ENCODE measurements around the gene JAK2. TPM values are rescaled to one million over a fixed set of nuclear protein-coding genes. Genes with fewer than 3 reads are reported as not detected.

The JAK2 gene
- total RNA-seq, 1 experiment from 2014 or later: 1.4 TPM

GRCh38 chr9:5062631-5063030 is 77.6 kb downstream of the JAK2 start:
- Mint-ChIP-seq H3K27me3 (ENCODE audit: insufficient read depth, unreplicated experiment) (no peaks in the 10 kb centered on the region), H3K4me3 (ENCODE audit: unreplicated experiment) (no peak overlapping the region), H3K27ac (ENCODE audit: unreplicated experiment) (no peak overlapping the region), H3K4me1 (ENCODE audit: low read depth, unreplicated experiment) (no peaks in the 10 kb centered on the region), H3K36me3 (ENCODE audit: insufficient read depth, unreplicated experiment) (no peaks in the 10 kb centered on the region), H3K9me3 (ENCODE audit: unreplicated experiment) (no peaks in the 10 kb centered on the region)
- POLR2A ChIA-PET: no interaction called here
- no TSS peak for BruUV-seq (replicated peaks)
- TF ChIP-seq, protein P1, sequence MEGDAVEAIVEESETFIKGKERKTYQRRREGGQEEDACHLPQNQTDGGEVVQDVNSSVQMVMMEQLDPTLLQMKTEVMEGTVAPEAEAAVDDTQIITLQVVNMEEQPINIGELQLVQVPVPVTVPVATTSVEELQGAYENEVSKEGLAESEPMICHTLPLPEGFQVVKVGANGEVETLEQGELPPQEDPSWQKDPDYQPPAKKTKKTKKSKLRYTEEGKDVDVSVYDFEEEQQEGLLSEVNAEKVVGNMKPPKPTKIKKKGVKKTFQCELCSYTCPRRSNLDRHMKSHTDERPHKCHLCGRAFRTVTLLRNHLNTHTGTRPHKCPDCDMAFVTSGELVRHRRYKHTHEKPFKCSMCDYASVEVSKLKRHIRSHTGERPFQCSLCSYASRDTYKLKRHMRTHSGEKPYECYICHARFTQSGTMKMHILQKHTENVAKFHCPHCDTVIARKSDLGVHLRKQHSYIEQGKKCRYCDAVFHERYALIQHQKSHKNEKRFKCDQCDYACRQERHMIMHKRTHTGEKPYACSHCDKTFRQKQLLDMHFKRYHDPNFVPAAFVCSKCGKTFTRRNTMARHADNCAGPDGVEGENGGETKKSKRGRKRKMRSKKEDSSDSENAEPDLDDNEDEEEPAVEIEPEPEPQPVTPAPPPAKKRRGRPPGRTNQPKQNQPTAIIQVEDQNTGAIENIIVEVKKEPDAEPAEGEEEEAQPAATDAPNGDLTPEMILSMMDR (IDR thresholded peaks at IDR 0.05; ENCODE audit: insufficient read depth in 1 of 2, low read depth in 1 of 2, low read length in 1 of 2, severe bottlenecking in 1 of 2, unreplicated experiment in 1 of 2): no peak
- Histone ChIP-seq H3K9me3 (no peaks in the 10 kb centered on the region), H3K4me1 (no peaks in the 10 kb centered on the region), H3K36me3 (ENCODE audit: control insufficient read depth, insufficient read depth, low read length) (no peaks in the 10 kb centered on the region), H3K27me3 (replicated peaks; ENCODE audit: control insufficient read depth, insufficient read depth, low read length) (no peaks in the 10 kb centered on the region), H3K4me3 (ENCODE audit: low read depth, low read length) (no peak overlapping the region)
- DNase-seq: no peak
- intact Hi-C loops (cut with micrococcal nuclease; ENCODE audit: unreplicated experiment): no loop called here
- CTCF ChIA-PET: interaction anchor here (0.5 kb wide), 1 partner anchor 537 kb away, joined by 3 read pairs; no protein-coding TSS in a partner anchor

- intact Hi-C loops (cut with micrococcal nuclease; ENCODE audit: unreplicated experiment): no loop called here
- no peaks in the 10 kb centered on the region for H3K4me1 Mint-ChIP-seq (ENCODE audit: low read depth, unreplicated experiment)
- ChIA-PET CTCF (no interaction called here), POLR2A (no interaction called here)
- Histone ChIP-seq H3K4me3 (ENCODE audit: low read depth, low read length) (no peak overlapping the region), H3K9me3 (no peaks in the 10 kb centered on the region), H3K4me1 (no peaks in the 10 kb centered on the region), H3K36me3 (ENCODE audit: control insufficient read depth, insufficient read depth, low read length) (no peaks in the 10 kb centered on the region), H3K27me3 (replicated peaks; ENCODE audit: control insufficient read depth, insufficient read depth, low read length) (no peaks in the 10 kb centered on the region)
- H3K36me3 Mint-ChIP-seq (ENCODE audit: insufficient read depth, unreplicated experiment): no peaks in the 10 kb centered on the region
- no peak for DNase-seq
- TF ChIP-seq, protein P1 (IDR thresholded peaks at IDR 0.05; ENCODE audit: insufficient read depth in 1 of 2, low read depth in 1 of 2, low read length in 1 of 2, severe bottlenecking in 1 of 2, unreplicated experiment in 1 of 2): no peak
- no peak overlapping the region for H3K4me3 Mint-ChIP-seq (ENCODE audit: unreplicated experiment)
- no peaks in the 10 kb centered on the region for H3K27me3 Mint-ChIP-seq (ENCODE audit: insufficient read depth, unreplicated experiment)
- no peaks in the 10 kb centered on the region for H3K9me3 Mint-ChIP-seq (ENCODE audit: unreplicated experiment)
- no TSS peak for BruUV-seq (replicated peaks)
- H3K27ac Mint-ChIP-seq (ENCODE audit: unreplicated experiment): no peak overlapping the region
Measured at GRCh38 chr9:5072871-5073270, 87.8 kb downstream of the JAK2 start.

- ChIA-PET POLR2A (no interaction called here), CTCF (no interaction called here)
- H3K9me3 ChIP-seq: no peaks in the 10 kb centered on the region
- Mint-ChIP-seq H3K27me3 (ENCODE audit: insufficient read depth, unreplicated experiment) (no peaks in the 10 kb centered on the region), H3K36me3 (ENCODE audit: insufficient read depth, unreplicated experiment) (no peaks in the 10 kb centered on the region), H3K27ac (ENCODE audit: unreplicated experiment) (no peak overlapping the region), H3K4me1 (ENCODE audit: low read depth, unreplicated experiment) (no peaks in the 10 kb centered on the region), H3K4me3 (ENCODE audit: unreplicated experiment) (no peak overlapping the region), H3K9me3 (ENCODE audit: unreplicated experiment) (no peaks in the 10 kb centered on the region)
- H3K4me3 ChIP-seq (ENCODE audit: low read depth, low read length): no peak overlapping the region
- no peaks in the 10 kb centered on the region for H3K36me3 ChIP-seq (ENCODE audit: control insufficient read depth, insufficient read depth, low read length)
- TF ChIP-seq, protein P1 (IDR thresholded peaks at IDR 0.05; ENCODE audit: insufficient read depth in 1 of 2, low read depth in 1 of 2, low read length in 1 of 2, severe bottlenecking in 1 of 2, unreplicated experiment in 1 of 2): no peak
- BruUV-seq (replicated peaks): no TSS peak
- no peak for DNase-seq
- intact Hi-C loops (cut with micrococcal nuclease; ENCODE audit: unreplicated experiment): no loop called here
- no peaks in the 10 kb centered on the region for H3K4me1 ChIP-seq
- H3K27me3 ChIP-seq (replicated peaks; ENCODE audit: control insufficient read depth, insufficient read depth, low read length): no peaks in the 10 kb centered on the region
Measured at GRCh38 chr9:5073701-5074100, 88.6 kb downstream of the JAK2 start.

Data from Caco-2 (cell line).